B cell (primary cell): ENCODE measurements around the gene BNC2.

ENCODE experiments used
- CTCF ChIP-seq: fragments of 200-600 bp; IDR thresholded peaks from one replicate; pipeline ENCODE4 v1.8.0; 2022; ENCODE audit warnings: antibody characterized with exemption, mild to moderate bottlenecking
- EZH2 ChIP-seq: IDR thresholded peaks from 2 replicates; pipeline ENCODE4 v1.6.1; 2012; ENCODE audit warnings: borderline replicate concordance, low read depth, mild to moderate bottlenecking, moderate library complexity, low read length; ENCODE audit not compliant: insufficient read depth, poor library complexity, severe bottlenecking

GRCh38 chr9:16823906-16824305 lies 46.6 kb downstream of the BNC2 start:
- no peak for TF ChIP-seq CTCF
- no peak for TF ChIP-seq EZH2
